Cerebellar nuclear complex (tissue), 1 donor: ENCODE data around the gene SMYD4.
"Not testable (repeated sequence)": the region's sequence is repeated elsewhere in the genome, so short reads cannot be mapped to it uniquely, and the experiment has no call there.

Source experiments
- DNase-seq, 2 experiments: peaks; one replicate each; lab custom pipeline; 2025; lab: John Stamatoyannopoulos, UW

The SMYD4 gene, protein sequence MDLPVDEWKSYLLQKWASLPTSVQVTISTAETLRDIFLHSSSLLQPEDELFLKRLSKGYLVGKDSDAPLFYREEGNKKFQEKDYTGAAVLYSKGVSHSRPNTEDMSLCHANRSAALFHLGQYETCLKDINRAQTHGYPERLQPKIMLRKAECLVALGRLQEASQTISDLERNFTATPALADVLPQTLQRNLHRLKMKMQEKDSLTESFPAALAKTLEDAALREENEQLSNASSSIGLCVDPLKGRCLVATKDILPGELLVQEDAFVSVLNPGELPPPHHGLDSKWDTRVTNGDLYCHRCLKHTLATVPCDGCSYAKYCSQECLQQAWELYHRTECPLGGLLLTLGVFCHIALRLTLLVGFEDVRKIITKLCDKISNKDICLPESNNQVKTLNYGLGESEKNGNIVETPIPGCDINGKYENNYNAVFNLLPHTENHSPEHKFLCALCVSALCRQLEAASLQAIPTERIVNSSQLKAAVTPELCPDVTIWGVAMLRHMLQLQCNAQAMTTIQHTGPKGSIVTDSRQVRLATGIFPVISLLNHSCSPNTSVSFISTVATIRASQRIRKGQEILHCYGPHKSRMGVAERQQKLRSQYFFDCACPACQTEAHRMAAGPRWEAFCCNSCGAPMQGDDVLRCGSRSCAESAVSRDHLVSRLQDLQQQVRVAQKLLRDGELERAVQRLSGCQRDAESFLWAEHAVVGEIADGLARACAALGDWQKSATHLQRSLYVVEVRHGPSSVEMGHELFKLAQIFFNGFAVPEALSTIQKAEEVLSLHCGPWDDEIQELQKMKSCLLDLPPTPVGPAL

DNA sequence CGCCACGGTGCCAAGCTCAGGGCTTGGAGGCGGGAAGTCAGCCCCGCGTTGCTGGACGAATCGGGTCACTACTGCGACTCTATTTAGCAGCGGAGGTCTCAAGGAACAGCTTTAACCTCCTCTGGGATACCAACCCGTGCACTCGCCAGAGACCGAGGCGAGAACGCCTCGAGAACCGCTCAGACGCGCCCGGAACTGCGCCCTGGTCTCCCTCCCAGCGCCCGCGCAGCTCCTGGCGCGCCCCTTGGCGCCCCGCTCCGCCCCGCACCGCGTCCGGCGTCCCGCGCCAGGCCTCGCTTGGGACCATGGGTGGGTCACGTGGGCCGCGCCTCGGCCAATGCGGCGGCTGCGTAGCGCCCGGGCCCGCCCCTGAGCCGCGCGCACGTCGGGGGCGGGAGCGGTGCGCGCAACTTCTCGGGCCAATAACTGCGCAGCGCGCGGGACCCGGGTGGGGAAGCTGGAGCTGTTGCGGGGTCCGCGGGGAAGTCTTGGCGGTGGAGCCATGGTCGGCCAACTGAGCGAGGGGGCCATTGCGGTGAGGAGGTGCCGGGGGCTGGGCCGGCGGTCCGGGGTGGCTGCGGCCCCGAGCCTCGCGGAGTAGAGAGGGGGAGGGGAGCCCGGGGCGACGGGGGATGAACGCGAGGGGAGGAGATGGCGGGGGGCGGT lies at the start of gene SMYD4, which contains the start of gene RPA1:
SMYD4 (minus strand) TSS at position 311 of the 666 bp plus-strand sequence. CDS start 1,908 bp downstream, outside the sequence.
RPA1 (plus strand) TSS at position 414 of the 666 bp plus-strand sequence; CDS start at position 503, 89 bp downstream.
- peak in 1 of 2 experiments; percentile 26 for DNase-seq

DNA sequence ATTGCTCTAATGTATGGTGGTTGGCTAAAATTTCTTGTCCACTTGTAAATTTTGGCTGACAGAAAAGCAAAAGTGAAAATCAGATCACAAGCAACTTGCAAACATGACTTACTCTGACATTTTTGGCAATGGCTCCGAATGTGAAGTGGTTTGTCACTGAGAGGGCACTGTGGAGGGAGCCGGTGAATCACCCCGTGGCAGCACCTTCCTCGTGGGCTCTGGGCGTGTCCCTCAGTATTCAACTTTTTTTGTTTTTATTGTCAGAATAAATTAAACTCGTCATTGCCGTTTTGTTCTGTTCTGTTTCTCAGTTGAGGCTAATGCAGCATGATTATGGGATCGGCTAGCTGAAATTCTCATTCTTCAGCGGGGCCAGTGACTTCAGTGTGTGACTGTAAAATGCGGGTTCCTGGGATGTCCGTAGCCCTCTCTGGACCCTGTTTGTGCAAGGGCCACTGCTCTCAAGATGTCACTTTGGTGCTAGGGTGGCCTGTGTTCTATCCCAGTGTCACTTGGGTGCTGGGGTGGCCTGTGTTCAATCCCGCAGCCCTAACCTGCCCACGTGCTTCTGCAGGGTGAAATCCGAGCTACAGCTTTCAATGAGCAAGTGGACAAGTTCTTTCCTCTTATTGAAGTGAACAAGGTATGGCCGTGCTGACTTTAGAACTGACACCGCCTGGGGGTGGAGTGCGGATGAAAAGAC lies 48.9 kb upstream of the SMYD4 start:
- no peak for DNase-seq

DNA sequence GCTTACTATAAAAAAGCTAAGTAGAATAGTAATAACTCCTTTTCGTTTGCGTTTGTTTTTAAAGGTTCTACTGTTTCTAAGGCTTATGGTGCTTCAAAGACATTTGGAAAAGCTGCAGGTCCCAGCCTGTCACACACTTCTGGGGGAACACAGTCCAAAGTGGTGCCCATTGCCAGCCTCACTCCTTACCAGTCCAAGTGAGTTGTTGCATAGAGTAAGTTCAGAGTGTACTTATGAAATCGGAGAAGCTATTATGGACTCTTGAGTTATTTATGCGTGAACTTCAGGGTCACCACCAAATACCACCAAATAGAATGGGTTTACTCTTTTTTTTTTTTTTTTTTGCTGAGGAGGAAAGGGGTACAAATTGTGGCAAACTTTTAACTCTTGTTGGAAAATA lies 45.9 kb upstream of the SMYD4 start:
- no peak for DNase-seq

DNA sequence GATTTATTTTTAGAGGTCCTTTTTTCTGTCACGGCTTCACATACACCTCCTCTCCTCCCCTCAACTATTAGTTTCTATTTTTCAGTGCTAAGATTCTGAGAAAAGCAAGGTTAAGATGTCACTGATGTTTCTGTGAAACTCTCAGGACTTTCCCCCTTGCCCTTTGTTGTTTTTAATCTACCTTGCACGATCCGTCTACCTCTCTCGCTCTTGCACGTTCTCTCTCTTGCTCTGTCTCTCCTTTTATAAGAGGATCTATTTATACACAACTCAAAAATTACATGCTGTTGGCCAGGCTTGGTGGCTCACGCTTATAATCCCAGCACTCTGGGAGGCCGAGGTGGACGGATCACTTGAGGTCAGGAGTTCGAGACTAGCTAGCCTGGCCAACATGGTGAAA lies 43.7 kb upstream of the SMYD4 start:
- DNase-seq, result no peak

DNA sequence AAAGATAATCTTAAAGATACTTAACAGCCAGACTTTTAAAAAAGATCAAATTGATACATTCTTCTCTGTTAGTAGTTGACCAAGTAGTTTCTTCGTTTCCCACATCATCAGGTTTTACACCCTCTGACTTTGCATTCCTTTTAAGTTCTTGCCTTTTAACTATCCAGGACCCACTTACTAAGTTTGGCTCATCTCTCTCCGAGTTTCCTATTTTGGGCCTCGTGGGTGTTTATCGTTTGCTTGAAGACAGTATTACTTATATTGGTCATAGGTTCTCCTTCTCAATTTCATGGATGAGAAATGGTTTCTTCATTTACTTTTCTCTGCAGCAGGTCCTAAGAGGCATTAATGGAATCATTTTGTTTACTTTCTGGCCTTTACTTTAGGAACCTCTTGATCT lies 43.3 kb upstream of the SMYD4 start:
- no peak for DNase-seq

DNA sequence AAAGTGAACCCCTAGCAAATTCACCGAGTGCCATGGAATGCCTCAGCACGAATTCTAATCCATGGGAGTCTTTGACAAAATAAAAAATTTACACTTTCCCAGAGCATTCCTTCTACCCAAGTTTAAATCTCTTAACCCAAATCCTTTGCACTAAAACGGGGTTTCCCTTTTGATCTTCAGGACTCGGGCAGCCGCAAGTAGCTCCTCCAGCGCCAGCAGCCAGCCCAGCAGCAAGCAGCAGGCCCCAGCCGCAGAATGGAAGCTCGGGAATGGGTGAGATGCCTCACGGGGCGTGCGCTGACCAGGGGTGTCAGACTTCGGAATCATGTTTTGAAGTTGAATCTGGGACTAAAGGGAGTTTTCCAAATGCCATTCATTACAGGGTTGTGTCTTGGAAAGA lies 42.6 kb upstream of the SMYD4 start:
- DNase-seq, result no peak

DNA sequence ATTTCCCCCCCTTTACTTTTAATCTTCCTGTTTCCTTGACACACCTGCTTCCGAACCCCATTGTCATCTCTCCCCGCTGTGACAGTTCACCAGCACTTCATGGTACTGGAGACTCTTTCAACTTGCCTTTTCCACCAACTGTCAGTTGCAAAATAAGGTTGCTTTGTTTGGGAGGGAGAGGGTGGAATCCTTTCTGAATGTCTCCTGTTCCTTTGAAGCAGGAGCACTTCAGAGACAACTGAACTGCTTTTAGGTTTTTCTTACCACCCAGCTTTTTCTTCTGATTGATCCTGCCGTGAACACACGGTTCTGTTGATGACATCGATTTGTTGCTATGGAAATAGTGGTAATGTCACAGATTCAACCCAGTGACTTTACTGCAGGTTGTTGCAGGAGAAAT lies 42.1 kb upstream of the SMYD4 start:
- DNase-seq, result no peak

DNA sequence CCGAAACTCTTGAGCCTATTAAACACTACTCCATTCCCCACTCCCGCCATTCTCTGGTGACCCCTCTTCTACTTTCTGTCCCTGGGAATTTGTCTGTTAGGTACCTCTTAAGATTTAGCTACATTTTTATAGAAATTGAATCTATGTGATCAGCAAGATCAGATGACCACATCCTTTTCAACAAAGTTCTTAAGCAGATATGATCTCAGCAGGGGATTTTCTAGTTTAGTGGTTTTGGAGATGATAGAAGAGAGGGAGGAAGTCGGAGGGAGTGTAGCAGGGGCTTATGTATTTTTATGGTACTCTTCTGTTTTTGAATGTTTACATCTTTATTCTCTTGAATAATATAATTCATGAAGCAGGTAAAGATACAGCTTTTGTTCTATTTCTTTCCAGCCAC lies 40.9 kb upstream of the SMYD4 start:
- no peak for DNase-seq

DNA sequence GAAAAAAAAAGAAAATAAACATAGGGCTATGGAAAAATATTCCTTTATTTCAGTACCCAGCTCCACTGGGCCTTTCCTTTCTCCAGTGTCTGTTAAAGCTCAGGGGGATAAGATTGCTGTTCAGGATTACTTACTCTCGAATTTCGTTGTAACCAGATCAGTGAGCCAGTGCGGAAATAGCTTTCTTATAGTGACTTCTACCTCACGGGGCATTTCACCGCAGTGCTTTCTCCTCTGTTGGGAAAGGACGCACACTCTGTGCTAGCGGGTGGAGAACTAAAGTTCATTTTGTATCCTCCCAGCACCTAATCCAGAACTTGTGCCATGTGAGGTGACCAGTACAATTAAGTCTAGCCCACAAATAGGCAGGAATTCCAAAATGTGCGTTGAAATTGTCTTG lies 38.4 kb upstream of the SMYD4 start:
- no peak for DNase-seq

DNA sequence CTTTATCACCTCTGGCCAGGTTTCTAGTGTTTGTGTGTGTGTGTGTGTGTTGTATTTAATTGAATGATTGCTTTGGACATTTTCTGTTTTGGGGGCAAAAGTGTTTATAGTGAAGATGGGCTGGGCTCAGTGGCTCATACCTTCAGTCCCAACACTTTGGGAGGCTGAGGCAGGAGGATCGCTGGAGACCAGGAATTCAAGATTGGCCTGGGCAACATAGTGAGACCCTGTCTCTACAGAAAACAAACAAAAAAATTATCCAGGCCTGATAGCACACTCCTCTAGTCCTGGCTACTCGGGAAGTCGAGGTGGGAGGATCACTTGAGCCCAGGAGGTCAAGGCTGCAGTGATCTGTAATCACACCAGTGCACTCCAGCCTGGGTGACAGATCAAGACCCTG lies 37.6 kb upstream of the SMYD4 start:
- DNase-seq, result no peak

DNA sequence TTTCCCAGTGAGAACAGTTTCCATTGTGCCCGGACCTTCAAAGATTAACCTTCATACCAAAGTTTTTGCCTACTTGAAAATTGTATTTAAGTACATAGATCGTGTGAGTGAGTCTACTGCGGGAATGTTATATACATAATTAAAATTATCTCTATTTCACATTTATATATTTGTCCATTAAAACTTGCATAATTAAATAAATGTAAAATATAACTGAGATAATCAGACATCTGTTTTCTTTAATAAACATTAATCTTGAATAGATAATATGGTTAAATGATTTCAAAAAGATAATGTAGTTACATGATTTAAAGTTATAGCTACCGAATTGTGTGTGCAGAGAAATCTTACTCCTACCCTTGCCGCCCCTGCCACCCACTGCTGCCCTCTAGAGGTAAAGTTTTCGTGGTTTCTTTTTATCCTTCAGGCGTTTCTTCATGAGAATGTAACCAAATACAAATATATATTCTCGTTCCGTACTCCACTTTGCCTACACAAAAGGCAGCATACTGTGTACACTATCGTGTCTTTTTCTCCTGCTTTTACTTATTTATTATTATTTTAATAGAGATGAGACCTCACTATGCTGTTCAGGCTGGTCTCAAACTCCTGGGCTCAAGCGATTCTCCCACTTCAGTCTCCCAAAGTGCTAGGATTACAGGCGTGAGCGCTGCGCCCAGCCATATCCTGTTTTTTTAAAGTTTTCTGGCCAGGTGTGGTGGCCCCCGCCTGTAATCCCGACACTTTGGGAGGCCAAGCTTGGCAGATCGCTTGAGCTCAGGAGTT lies 35.7 kb upstream of the SMYD4 start:
- no peak for DNase-seq

DNA sequence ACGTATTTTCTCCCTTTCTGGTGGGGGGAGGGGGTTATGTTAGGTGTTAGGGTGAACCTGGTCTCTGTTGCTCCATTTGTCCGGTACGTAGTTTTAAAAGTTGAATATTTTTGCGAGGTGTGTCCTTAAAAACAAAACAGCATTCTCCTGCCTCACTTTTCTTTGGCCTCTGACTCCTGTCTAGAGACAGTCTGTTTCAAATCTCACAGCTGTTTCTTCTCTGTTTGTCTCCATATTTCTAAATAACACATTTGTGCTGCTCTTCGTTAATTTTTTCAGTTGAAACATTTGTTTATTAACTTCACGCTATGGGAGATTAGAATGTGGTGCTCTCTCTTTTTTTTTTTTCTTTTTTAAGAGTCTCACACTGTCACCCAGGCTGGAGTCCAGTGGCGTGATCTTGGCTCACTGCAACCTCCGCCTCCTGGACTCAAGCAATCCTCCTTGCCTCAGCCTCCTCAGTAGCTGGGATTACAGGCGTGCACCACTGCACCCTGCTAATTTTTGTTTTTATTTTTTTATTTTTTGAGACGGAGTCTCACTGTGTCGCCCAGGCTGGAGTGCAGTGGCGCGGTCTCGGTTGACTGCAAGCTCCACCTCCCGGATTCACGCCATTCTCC lies 31.8 kb upstream of the SMYD4 start:
- DNase-seq, result no peak

DNA sequence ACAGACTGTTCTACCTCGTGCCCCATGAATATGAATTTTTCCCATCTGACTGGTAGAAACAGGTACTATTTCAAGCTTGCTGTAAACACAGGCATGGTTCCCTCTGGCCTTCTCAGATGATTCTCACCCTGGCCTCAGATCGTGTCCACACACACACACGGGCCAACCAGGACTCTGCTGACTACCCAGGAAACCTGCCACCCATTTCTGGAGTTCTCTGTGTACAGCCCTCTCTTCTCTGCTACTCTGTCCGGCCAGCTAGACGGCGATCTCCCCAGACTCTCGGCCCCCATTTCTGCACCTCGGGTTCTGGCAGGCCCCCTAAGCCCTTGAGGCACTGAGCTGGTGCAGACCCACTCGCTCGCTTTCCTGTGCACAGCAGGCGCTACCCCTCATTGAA lies 31.3 kb upstream of the SMYD4 start:
- DNase-seq, result no peak

DNA sequence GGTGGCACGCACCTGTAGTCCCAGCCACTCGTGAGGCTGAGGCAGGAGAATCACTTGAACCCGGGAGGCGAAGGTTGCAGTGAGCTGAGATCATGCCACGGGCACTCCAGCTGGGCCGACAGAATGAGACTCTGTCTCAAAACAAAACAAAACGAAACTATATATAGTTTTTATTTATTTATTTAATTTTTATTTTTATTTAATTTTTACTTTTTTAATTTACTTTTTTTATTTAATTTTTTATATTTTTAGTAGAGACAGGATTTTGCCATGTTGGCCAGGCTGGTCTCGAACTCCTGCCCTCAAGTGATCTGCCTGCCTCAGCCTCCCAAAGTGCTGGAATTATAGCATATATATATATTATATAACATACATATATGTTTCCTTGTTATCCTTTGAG lies 26.8 kb upstream of the SMYD4 start:
- not testable (repeated sequence) for DNase-seq

DNA sequence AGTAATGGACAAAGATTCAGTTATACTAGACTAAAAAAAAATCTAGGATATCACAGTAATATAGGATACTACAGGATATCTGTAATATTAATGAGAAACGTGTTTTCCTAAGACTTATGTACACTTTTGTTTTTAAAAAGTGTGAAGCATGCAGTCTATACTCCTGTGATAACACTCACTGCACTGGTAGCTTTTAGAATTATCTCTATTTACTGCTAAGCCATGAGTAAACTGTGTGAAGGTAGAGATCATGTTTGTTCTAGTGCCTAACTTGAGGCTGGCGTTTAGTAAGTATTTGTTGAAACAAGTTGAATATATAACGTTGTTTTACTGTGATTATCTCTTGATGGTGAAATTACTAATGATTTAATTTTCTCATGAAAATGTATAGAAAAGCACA lies 24.0 kb upstream of the SMYD4 start:
- no peak for DNase-seq

DNA sequence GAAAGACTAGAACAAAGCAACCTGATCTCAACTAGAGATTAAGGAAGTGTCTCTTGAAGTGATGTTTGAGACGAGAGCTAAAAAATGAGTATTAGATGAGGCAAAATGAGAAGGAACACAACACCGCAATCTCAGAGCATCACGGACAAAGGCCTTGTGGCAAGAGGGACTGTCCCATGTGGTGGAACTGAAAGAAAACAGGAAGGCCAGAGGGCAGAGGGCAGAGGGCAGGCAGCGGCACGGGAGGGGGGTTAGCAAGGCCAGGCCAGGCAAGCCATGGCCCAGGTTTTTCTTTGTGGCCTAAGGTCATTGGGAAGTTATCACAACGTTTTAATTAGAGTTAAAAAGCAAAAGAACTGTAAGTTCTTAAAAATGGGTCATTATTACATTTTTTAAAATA lies 22.6 kb upstream of the SMYD4 start:
- DNase-seq, result no peak

DNA sequence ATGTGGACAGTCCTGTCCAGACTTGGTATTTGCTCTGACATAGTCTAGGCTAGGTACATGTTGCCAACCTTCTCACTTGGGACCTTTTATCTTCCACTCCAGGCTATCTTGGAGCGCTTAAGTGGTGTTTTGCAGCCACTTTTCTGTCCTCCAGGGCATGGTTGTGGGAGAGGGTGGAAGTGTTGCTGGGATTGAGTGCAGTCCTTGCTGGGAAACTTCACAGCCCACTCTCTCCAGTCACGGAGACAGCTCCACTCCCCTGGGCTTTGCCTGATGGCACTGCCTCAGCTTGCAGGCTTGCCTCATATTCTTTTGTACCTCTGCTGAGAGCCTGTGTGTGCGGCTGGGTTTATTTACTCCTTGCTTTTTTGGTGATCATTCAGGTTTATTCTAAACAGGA lies 17.5 kb upstream of the SMYD4 start:
- no peak for DNase-seq

DNA sequence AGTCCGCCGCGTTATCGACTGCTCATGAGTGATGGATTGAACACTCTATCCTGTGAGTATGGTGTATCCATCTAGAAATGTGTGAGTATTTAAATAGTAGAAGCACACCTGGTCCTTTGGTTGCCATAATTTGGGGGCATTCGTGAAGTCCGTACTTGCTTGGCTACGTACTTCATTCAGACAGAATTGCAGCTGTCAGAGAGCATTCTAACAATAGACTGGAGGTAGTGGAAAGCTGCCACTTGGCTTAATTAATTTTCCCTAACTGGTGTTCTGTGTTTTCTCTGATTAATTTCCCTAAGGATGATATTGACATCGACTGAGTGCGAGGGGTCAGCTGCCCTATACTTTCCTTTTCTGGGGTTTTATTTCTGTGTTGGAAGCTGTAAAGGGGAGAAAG lies 14.2 kb upstream of the SMYD4 start:
- DNase-seq, result no peak

DNA sequence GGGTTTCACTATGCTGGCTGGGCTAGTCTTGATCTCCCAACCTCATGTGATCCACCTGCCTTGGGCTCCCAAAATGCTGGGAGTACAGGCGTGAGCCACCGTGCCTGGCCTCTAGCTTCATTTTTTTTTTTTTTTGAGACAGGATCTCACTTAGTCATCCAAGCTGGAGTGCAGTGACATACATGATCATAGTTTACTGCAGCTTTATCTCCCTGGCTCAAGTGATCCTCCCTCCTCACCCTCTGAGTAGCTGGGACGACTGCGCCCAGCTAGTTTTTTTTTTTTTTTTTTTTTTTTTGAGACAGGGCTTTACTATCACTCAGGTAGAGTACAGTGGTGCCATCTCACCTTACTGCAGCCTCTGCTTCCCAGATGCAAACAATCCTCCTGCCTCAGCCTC lies 9.8 kb upstream of the SMYD4 start:
- no peak for DNase-seq

DNA sequence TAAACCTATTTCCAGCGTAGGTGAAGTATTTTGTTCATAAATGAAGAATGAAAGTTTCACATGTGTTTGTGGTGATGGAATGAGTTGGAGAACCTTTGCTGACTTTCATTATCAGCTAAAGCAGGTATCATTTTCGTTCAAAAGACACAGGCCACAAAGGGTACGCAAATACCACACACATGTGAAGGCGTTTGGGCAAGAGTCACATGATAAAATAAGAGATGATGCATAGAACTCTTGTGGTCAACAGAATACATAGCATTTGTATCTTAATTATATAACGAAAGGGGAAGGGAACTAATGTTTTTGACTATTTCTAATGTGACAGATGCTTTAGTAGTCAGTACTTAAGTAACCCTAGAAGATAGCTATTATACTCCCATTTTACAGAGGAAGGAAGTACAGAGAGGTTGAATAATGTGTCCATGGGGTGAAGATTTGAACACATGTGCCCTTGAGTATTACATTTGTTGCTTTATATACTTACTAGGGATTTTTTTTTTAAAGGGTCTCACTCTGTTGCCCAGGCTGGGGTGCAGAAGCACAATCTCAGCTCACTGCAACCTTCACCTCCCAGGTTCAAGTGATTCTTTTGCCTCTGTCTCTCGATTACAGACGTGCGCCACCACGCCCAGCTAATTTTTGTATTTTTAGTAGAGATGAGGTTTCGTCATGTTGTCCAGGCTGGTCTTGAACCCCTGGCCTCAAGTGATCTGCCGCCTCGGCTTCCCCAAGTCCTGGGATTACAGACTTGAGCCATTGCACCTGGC lies 4.9 kb upstream of the SMYD4 start:
- DNase-seq, result no peak
